ENCODE results near the gene NSD2.

Gene NSD2

DNA sequence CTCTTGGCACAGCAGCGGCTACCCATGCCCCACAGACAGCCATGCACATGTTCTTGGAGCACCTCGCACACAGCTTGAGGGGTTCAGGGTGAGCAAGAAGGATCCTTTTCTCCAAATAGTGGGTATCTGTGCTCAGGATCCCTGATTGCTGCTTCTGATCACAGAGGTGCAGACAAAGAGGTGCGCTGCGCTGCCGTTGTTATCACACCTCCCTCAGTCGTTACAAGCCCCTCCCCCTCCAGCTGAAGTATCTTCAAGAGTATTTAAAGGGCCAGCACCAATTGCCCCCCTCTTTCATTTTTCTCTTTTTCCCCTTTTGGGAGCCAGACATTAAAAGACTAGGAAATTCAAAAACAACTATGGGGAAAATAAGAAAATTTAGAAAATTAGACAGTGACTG, 93.2 kb downstream of the NSD2 start:
- no peak overlapping the region for H3K4me2 ChIP-seq (ENCODE audit: low read depth, low read length, poor library complexity, severe bottlenecking)

DNA sequence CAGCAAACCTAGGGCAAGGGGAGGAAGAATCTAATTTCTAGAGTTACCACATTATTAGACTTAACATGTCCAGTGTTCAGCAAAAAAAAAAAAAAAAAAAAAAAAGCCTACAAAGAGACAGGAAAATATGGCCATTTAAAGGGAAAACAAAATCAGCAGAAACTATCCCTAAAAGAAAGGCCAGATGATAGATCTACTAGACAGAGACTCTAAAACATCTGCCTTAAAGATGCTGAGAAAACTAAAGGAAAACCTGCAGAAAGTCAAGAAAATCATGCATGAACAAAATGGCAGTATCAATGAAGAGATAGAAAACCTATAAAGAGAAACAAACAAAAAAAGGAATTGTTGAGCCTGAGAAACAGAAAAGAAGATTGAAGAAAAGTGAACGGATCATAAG, 93.8 kb downstream of the NSD2 start:
- peaks cover 43% of the 10 kb centered on the region for H3K36me3 ChIP-seq (ENCODE audit: low read length)
- H3K9ac ChIP-seq (ENCODE audit: low read length) = no peak overlapping the region
- H3K9me2 ChIP-seq (replicated peaks; ENCODE audit: insufficient read depth, low read length) = no peaks in the 10 kb centered on the region
- no peak overlapping the region for H3K4me2 ChIP-seq (ENCODE audit: low read depth, low read length, poor library complexity, severe bottlenecking)
- H2AFZ ChIP-seq (ENCODE audit: low read depth, low read length, severe bottlenecking) = no peak overlapping the region
- no peaks in the 10 kb centered on the region for H3K9me3 ChIP-seq (ENCODE audit: insufficient read depth, low read length)
- no peaks in the 10 kb centered on the region for H3K27me3 ChIP-seq (ENCODE audit: low read length)
- H3K27ac ChIP-seq (ENCODE audit: low read depth, low read length) = no peak overlapping the region
- no peak overlapping the region for H3K4me3 ChIP-seq (ENCODE audit: insufficient read depth, low read length, poor library complexity, severe bottlenecking)
- TF ChIP-seq EZH2phosphoT487 (conservative IDR thresholded peaks at IDR 0.05; ENCODE audit: low read length) (no peak), CTCF (IDR thresholded peaks at IDR 0.05; ENCODE audit: insufficient read depth, low read length, poor library complexity, severe bottlenecking) (no peak)
- H3K79me2 ChIP-seq (ENCODE audit: insufficient read depth, low read length) = peaks cover 9% of the 10 kb centered on the region; the same call in 1 of the 2 replicates
- H4K20me1 ChIP-seq (ENCODE audit: low read depth, low read length) = no peaks in the 10 kb centered on the region
- 0 out of 2 replicates have a peak, but pooled peaks cover 2% of the 10 kb centered on the region for H3F3A ChIP-seq (ENCODE audit: insufficient read depth)

More for the DNA sequence above, 93.2 kb downstream of the NSD2 start:
- Histone ChIP-seq H3K27me3 (ENCODE audit: low read length) (no peaks in the 10 kb centered on the region), H3K9me2 (replicated peaks; ENCODE audit: insufficient read depth, low read length) (no peaks in the 10 kb centered on the region), H3K9me3 (ENCODE audit: insufficient read depth, low read length) (no peaks in the 10 kb centered on the region), H3K79me2 (ENCODE audit: insufficient read depth, low read length) (peaks cover 9% of the 10 kb centered on the region; the same call in 1 of the 2 replicates), H3K36me3 (ENCODE audit: low read length) (peaks cover 43% of the 10 kb centered on the region), H3K4me3 (ENCODE audit: insufficient read depth, low read length, poor library complexity, severe bottlenecking) (no peak overlapping the region), H3K27ac (ENCODE audit: low read depth, low read length) (no peak overlapping the region), H3F3A (ENCODE audit: insufficient read depth) (0 out of 2 replicates have a peak, but pooled peaks cover 2% of the 10 kb centered on the region), H3K9ac (ENCODE audit: low read length) (no peak overlapping the region), H4K20me1 (ENCODE audit: low read depth, low read length) (no peaks in the 10 kb centered on the region), H2AFZ (ENCODE audit: low read depth, low read length, severe bottlenecking) (no peak overlapping the region)
- TF ChIP-seq CTCF (IDR thresholded peaks at IDR 0.05; ENCODE audit: insufficient read depth, low read length, poor library complexity, severe bottlenecking) (no peak), EZH2phosphoT487 (conservative IDR thresholded peaks at IDR 0.05; ENCODE audit: low read length) (no peak)

GRCh38 chr4:1967512-1968149, 96.4 kb downstream of the NSD2 start:
- no peak overlapping the region for H3K9ac ChIP-seq (ENCODE audit: low read length)
- TF ChIP-seq EZH2phosphoT487 (conservative IDR thresholded peaks at IDR 0.05; ENCODE audit: low read length) (no peak), CTCF (IDR thresholded peaks at IDR 0.05; ENCODE audit: insufficient read depth, low read length, poor library complexity, severe bottlenecking) (no peak)
- no peak overlapping the region for H2AFZ ChIP-seq (ENCODE audit: low read depth, low read length, severe bottlenecking)
- 0 out of 2 replicates have a peak, but pooled peaks cover 4% of the 10 kb centered on the region for H3K79me2 ChIP-seq (ENCODE audit: insufficient read depth, low read length)
- 0 out of 2 replicates have a peak, but pooled peaks cover 2% of the 10 kb centered on the region for H3F3A ChIP-seq (ENCODE audit: insufficient read depth)
- no peaks in the 10 kb centered on the region for H3K27me3 ChIP-seq (ENCODE audit: low read length)
- no peaks in the 10 kb centered on the region for H3K9me2 ChIP-seq (replicated peaks; ENCODE audit: insufficient read depth, low read length)
- no peaks in the 10 kb centered on the region for H4K20me1 ChIP-seq (ENCODE audit: low read depth, low read length)
- no peak overlapping the region for H3K4me3 ChIP-seq (ENCODE audit: insufficient read depth, low read length, poor library complexity, severe bottlenecking)
- H3K27ac ChIP-seq (ENCODE audit: low read depth, low read length) = no peak overlapping the region
- peaks cover 21% of the 10 kb centered on the region for H3K36me3 ChIP-seq (ENCODE audit: low read length)
- H3K9me3 ChIP-seq (ENCODE audit: insufficient read depth, low read length) = no peaks in the 10 kb centered on the region
- H3K4me2 ChIP-seq (ENCODE audit: low read depth, low read length, poor library complexity, severe bottlenecking) = no peak overlapping the region

All from SU-DHL-6 (cell line).